ENCODE data around the gene HS3ST5. TPM values are rescaled to one million over a fixed set of nuclear protein-coding genes. Genes with fewer than 3 reads are reported as not detected.

Gene HS3ST5
- total RNA-seq, 1 experiment from 2014 or later = 14.4 TPM

GRCh38 chr6:114287461-114287860, 55.4 kb downstream of the HS3ST5 start:
- no peak overlapping the region for H3K9ac ChIP-seq (ENCODE audit: extremely low read depth, insufficient read length, low read length)
- no peak overlapping the region for H3K23ac ChIP-seq (ENCODE audit: insufficient read length, low read depth, low read length)
- Mint-ChIP-seq H3K36me3 (ENCODE audit: insufficient read depth in 1 of 3, low read depth in 3 of 3) (peaks cover 0 to 16% (median 8%) of the 10 kb centered on the region in 3 experiments; a peak in 3 of 7 replicates), H3K27ac (no peak overlapping the region; a peak in 3 of 7 replicates), H3K27me3 (ENCODE audit: low read depth) (no peaks in the 10 kb centered on the region), H3K4me3 (no peak overlapping the region), H3K9me3 (no peaks in the 10 kb centered on the region), H3K4me1 (peaks cover 40 to 50% of the 10 kb centered on the region in 2 experiments)
- H4K91ac ChIP-seq (ENCODE audit: insufficient read length, low read depth, low read length) = no peak overlapping the region
- H3K27me3 ChIP-seq (ENCODE audit: insufficient read depth, low read length) = no peaks in the 10 kb centered on the region
- H2BK120ac ChIP-seq (ENCODE audit: low read depth, low read length, poor library complexity, severe bottlenecking) = no peak overlapping the region
- H2AK5ac ChIP-seq (ENCODE audit: insufficient read length, low read length) = no peak overlapping the region
- H3K56ac ChIP-seq (ENCODE audit: insufficient read length, low read depth, low read length) = no peak overlapping the region
- no CpG with 5 or more reads among the region's 2 CpGs for WGBS (ENCODE audit: extremely low coverage, insufficient read length, low lambda C conversion rate)
- no peak overlapping the region for H3K18ac ChIP-seq (ENCODE audit: insufficient read length, low read depth, low read length)
- no peak for TF ChIP-seq CTCF (conservative IDR thresholded peaks at IDR 0.05)
- no peak overlapping the region for H4K8ac ChIP-seq (replicated peaks; ENCODE audit: insufficient read length, low read depth, low read length)
- H2AFZ ChIP-seq (ENCODE audit: low read length) = no peak overlapping the region
- no peaks in the 10 kb centered on the region for H4K20me1 ChIP-seq (ENCODE audit: control insufficient read depth, insufficient read depth, insufficient read length)
- H3T11ph ChIP-seq (ENCODE audit: low read length) = no peak overlapping the region
- no peak overlapping the region for H2BK15ac ChIP-seq (ENCODE audit: low read depth, low read length)
- H3K4me2 ChIP-seq (ENCODE audit: insufficient read depth, insufficient read length, low read length) = no peak overlapping the region
- DNase-seq = no peak
- no peak overlapping the region for H2BK12ac ChIP-seq (ENCODE audit: insufficient read length, low read depth, low read length)
- H3K27ac ChIP-seq (ENCODE audit: insufficient read length, low read depth, low read length) = no peak overlapping the region
- H3K23me2 ChIP-seq (ENCODE audit: insufficient read length, low read depth, low read length, poor library complexity, severe bottlenecking) = no peaks in the 10 kb centered on the region
- no peak overlapping the region for H2BK5ac ChIP-seq (ENCODE audit: insufficient read length, low read length)
- no peaks in the 10 kb centered on the region for H3K79me1 ChIP-seq (ENCODE audit: insufficient read depth, low read depth, low read length, poor library complexity, severe bottlenecking)
- H4K5ac ChIP-seq (ENCODE audit: insufficient read length, low read depth, low read length) = no peak overlapping the region
- H3K4ac ChIP-seq (ENCODE audit: low read depth, low read length) = no peak overlapping the region
- no peaks in the 10 kb centered on the region; the same call in 1 of the 2 replicates for H3K4me1 ChIP-seq (ENCODE audit: insufficient read depth, low read length)
- no peaks in the 10 kb centered on the region for H3K79me2 ChIP-seq (ENCODE audit: insufficient read depth, low read length)
- no peaks in the 10 kb centered on the region for H3K9me3 ChIP-seq (ENCODE audit: control insufficient read depth, low read depth, low read length)
- H2BK20ac ChIP-seq (ENCODE audit: low read depth, low read length, poor library complexity, severe bottlenecking) = no peak overlapping the region
- no peak overlapping the region for H3K14ac ChIP-seq (ENCODE audit: insufficient read depth, low read length)
